Trophoblast cell (in vitro differentiated cells and primary cell): ENCODE data around the gene PAX3.

ENCODE experiments used
- DNase-seq, 2 donors: peaks; one replicate each; pipeline ENCODE4 v3.0.0-alpha.2; 2016
- H2AFZ ChIP-seq: 2 replicates; pipeline ENCODE4 v1.6.1; 2013; ENCODE audit warnings: low read length, moderate library complexity, mild to moderate bottlenecking; ENCODE audit not compliant: insufficient read depth, poor library complexity
- H2AK5ac ChIP-seq: 2 replicates; pipeline ENCODE4 v1.6.1; 2013; ENCODE audit warnings: mild to moderate bottlenecking, low read length
- H2BK120ac ChIP-seq: 2 replicates; pipeline ENCODE4 v1.6.1; 2013; ENCODE audit warnings: low read length, mild to moderate bottlenecking, moderate library complexity; ENCODE audit not compliant: insufficient read depth, poor library complexity
- H2BK12ac ChIP-seq: 2 replicates; pipeline ENCODE4 v1.6.1; 2013; ENCODE audit warnings: mild to moderate bottlenecking, low read length, moderate library complexity
- H2BK5ac ChIP-seq: 2 replicates; pipeline ENCODE4 v1.6.1; 2013; ENCODE audit warnings: low read length, low read depth, moderate library complexity, mild to moderate bottlenecking; ENCODE audit not compliant: poor library complexity
- H3K14ac ChIP-seq: 2 replicates; pipeline ENCODE4 v1.6.1; 2013; ENCODE audit warnings: mild to moderate bottlenecking, low read length
- H3K18ac ChIP-seq: 2 replicates; pipeline ENCODE4 v1.6.1; 2013; ENCODE audit warnings: mild to moderate bottlenecking, low read length
- H3K23ac ChIP-seq: 2 replicates; pipeline ENCODE4 v1.6.1; 2013; ENCODE audit warnings: low read length
- H3K27ac ChIP-seq: 2 replicates; pipeline ENCODE4 v1.5.1; 2013; ENCODE audit warnings: low read depth, mild to moderate bottlenecking, inconsistent platforms, low read length, moderate library complexity
- H3K27me3 ChIP-seq: 2 replicates; pipeline ENCODE4 v1.6.1; 2013; ENCODE audit warnings: inconsistent platforms, mild to moderate bottlenecking, low read length, moderate library complexity; ENCODE audit not compliant: insufficient read depth
- H3K36me3 ChIP-seq, 2 experiments: 1 replicate in 1 of 2; 2 replicates in 1 of 2; pipeline ENCODE4 v1.6.1; 2013; ENCODE audit warnings: low read length in 2 of 2, mild to moderate bottlenecking in 2 of 2, moderate library complexity in 1 of 2; ENCODE audit not compliant: insufficient read depth in 2 of 2, control insufficient read depth in 1 of 2
- H3K4ac ChIP-seq: 2 replicates; pipeline ENCODE4 v1.6.1; 2013; ENCODE audit warnings: low read depth, mild to moderate bottlenecking, low read length, moderate library complexity
- H3K4me1 ChIP-seq, 2 experiments: 1 replicate in 1 of 2; 2 replicates in 1 of 2; pipeline ENCODE4 v1.6.1; 2013; ENCODE audit warnings: low read length in 2 of 2, mild to moderate bottlenecking in 2 of 2, moderate library complexity in 1 of 2; ENCODE audit not compliant: insufficient read depth in 2 of 2, control insufficient read depth in 1 of 2
- H3K4me2 ChIP-seq: 2 replicates; pipeline ENCODE4 v1.6.1; 2013; ENCODE audit warnings: inconsistent platforms, mild to moderate bottlenecking, low read length, moderate library complexity
- H3K4me3 ChIP-seq: 2 replicates; pipeline ENCODE4 v1.5.1; 2013; ENCODE audit warnings: mild to moderate bottlenecking, low read depth, low read length, inconsistent platforms
- H3K79me1 ChIP-seq: one replicate; pipeline ENCODE4 v1.6.1; 2013; ENCODE audit warnings: low read length
- H3K79me2 ChIP-seq: 2 replicates; pipeline ENCODE4 v1.6.1; 2013; ENCODE audit warnings: low read length, mild to moderate bottlenecking; ENCODE audit not compliant: control insufficient read depth, insufficient read depth, poor library complexity
- H3K9ac ChIP-seq: 2 replicates; pipeline ENCODE4 v1.6.1; 2013; ENCODE audit warnings: mild to moderate bottlenecking, low read length
- H3K9me3 ChIP-seq: 2 replicates; pipeline ENCODE4 v1.6.1; 2013; ENCODE audit warnings: low read depth, mild to moderate bottlenecking, control low read depth, inconsistent platforms, low read length; ENCODE audit not compliant: insufficient read depth
- H4K12ac ChIP-seq: 2 replicates; pipeline ENCODE4 v1.6.1; 2013; ENCODE audit warnings: low read depth, mild to moderate bottlenecking, low read length, moderate library complexity
- H4K8ac ChIP-seq: 2 replicates; pipeline ENCODE4 v1.6.1; 2013; ENCODE audit warnings: low read depth, mild to moderate bottlenecking, low read length, moderate library complexity
- H4K91ac ChIP-seq: one replicate; pipeline ENCODE4 v1.6.1; 2013; ENCODE audit warnings: low read depth, mild to moderate bottlenecking, low read length, moderate library complexity
- WGBS: extraction: QIAGEN DNeasy Blood & Tissue Kit; methylation state at CpG from one replicate; pipeline ENCODE4 v1.1.7; 2013; ENCODE audit warnings: missing lambda C conversion rate; ENCODE audit not compliant: insufficient read length, insufficient coverage; ENCODE audit errors: extremely low coverage; 5-methylcytosine and 5-hydroxymethylcytosine counted together

PAX3 gene

DNA sequence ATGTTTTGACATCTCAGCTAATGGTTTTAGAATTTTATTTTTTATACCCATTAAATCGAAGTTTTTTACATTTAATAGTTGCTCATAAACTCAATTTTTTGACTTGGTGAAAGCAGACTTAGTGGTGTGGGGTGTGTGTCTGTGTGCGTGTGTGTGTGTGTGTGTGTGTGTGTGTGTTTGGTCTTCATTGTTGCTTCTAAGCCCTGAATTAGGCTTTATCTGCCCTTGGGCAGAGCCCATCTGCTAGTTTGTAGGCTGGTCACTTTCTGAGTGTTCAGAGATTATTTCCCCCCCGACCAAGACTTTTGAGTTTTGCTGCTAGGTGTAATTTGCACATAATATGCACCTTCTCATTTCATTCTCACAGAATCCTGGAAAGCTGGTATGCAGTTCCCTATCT lies 14.3 kb downstream of the PAX3 start:
- no peak overlapping the region for H3K14ac ChIP-seq
- no peak overlapping the region for H2BK5ac ChIP-seq
- H2BK120ac ChIP-seq: no peak overlapping the region
- H3K27ac ChIP-seq: no peak overlapping the region
- H2AK5ac ChIP-seq: no peak overlapping the region
- H2AFZ ChIP-seq: no peak overlapping the region
- H4K12ac ChIP-seq: no peak overlapping the region
- H3K79me1 ChIP-seq: no peaks in the 10 kb centered on the region
- H2BK12ac ChIP-seq: no peak overlapping the region
- no peak overlapping the region for H3K9ac ChIP-seq
- no peak overlapping the region for H3K18ac ChIP-seq
- no peak overlapping the region for H4K8ac ChIP-seq
- H3K4me1 ChIP-seq: peaks cover 0 to 2% of the 10 kb centered on the region in 2 experiments
- no peak overlapping the region for H3K4me3 ChIP-seq
- H3K23ac ChIP-seq: no peak overlapping the region
- DNase-seq: no peak
- no peaks in the 10 kb centered on the region for H3K79me2 ChIP-seq
- no peak overlapping the region for H4K91ac ChIP-seq
- WGBS: no CpG with 5 or more reads among the region's 3 CpGs
- H3K4me2 ChIP-seq: no peak overlapping the region
- H3K27me3 ChIP-seq: peaks cover 10% of the 10 kb centered on the region
- no peak overlapping the region for H3K4ac ChIP-seq
- H3K9me3 ChIP-seq: no peaks in the 10 kb centered on the region
- no peaks in the 10 kb centered on the region for H3K36me3 ChIP-seq

GRCh38 chr2:222283634-222284033 lies 15.2 kb downstream of the PAX3 start:
- Histone ChIP-seq H3K27ac (no peak overlapping the region), H3K4ac (no peak overlapping the region), H3K4me2 (no peak overlapping the region), H2AFZ (no peak overlapping the region), H3K79me1 (no peaks in the 10 kb centered on the region), H3K9ac (no peak overlapping the region), H3K27me3 (peaks cover 3% of the 10 kb centered on the region), H3K4me1 (peaks cover 0 to 2% of the 10 kb centered on the region in 2 experiments), H4K12ac (no peak overlapping the region), H3K14ac (no peak overlapping the region), H3K79me2 (no peaks in the 10 kb centered on the region), H2BK120ac (no peak overlapping the region), H3K9me3 (no peaks in the 10 kb centered on the region), H3K23ac (no peak overlapping the region), H3K18ac (no peak overlapping the region), H2BK12ac (no peak overlapping the region), H2AK5ac (no peak overlapping the region), H3K36me3 (no peaks in the 10 kb centered on the region), H2BK5ac (no peak overlapping the region), H3K4me3 (no peak overlapping the region), H4K91ac (no peak overlapping the region), H4K8ac (no peak overlapping the region)
- no peak for DNase-seq
- WGBS: no CpG with 5 or more reads among the region's 8 CpGs

GRCh38 chr2:222281506-222281905 lies 17.3 kb downstream of the PAX3 start:
- Histone ChIP-seq H3K4ac (no peak overlapping the region), H3K9ac (no peak overlapping the region), H2AFZ (no peak overlapping the region), H2BK12ac (no peak overlapping the region), H3K36me3 (no peaks in the 10 kb centered on the region), H3K4me3 (no peak overlapping the region), H4K8ac (no peak overlapping the region), H3K4me1 (peaks cover 0 to 2% of the 10 kb centered on the region in 2 experiments), H3K23ac (no peak overlapping the region), H3K4me2 (no peak overlapping the region), H3K27ac (no peak overlapping the region), H2AK5ac (no peak overlapping the region), H2BK5ac (no peak overlapping the region), H3K27me3 (no peaks in the 10 kb centered on the region), H4K12ac (no peak overlapping the region), H2BK120ac (no peak overlapping the region), H3K9me3 (no peaks in the 10 kb centered on the region), H4K91ac (no peak overlapping the region), H3K14ac (no peak overlapping the region), H3K79me1 (no peaks in the 10 kb centered on the region), H3K18ac (no peak overlapping the region), H3K79me2 (no peaks in the 10 kb centered on the region)
- DNase-seq: no peak

- no peak overlapping the region for H3K18ac ChIP-seq
Observed at GRCh38 chr2:222280795-222281194, 18.0 kb downstream of the PAX3 start.

More at GRCh38 chr2:222280795-222281194, 18.0 kb downstream of the PAX3 start:
- Histone ChIP-seq H3K79me1 (no peaks in the 10 kb centered on the region), H2AK5ac (no peak overlapping the region), H2BK12ac (no peak overlapping the region), H3K4me3 (no peak overlapping the region), H3K4me1 (peaks cover 0 to 2% of the 10 kb centered on the region in 2 experiments), H4K12ac (no peak overlapping the region), H2BK120ac (no peak overlapping the region), H3K14ac (no peak overlapping the region), H4K91ac (no peak overlapping the region), H3K36me3 (no peaks in the 10 kb centered on the region), H3K4me2 (no peak overlapping the region), H2BK5ac (no peak overlapping the region), H3K9me3 (no peaks in the 10 kb centered on the region), H2AFZ (no peak overlapping the region), H3K27me3 (no peaks in the 10 kb centered on the region), H3K27ac (no peak overlapping the region), H4K8ac (no peak overlapping the region), H3K9ac (no peak overlapping the region), H3K4ac (no peak overlapping the region), H3K79me2 (no peaks in the 10 kb centered on the region), H3K23ac (no peak overlapping the region)
- WGBS: no CpG with 5 or more reads among the region's 5 CpGs
- no peak for DNase-seq
